ENCODE measurements around the gene DENND1B.

DNA sequence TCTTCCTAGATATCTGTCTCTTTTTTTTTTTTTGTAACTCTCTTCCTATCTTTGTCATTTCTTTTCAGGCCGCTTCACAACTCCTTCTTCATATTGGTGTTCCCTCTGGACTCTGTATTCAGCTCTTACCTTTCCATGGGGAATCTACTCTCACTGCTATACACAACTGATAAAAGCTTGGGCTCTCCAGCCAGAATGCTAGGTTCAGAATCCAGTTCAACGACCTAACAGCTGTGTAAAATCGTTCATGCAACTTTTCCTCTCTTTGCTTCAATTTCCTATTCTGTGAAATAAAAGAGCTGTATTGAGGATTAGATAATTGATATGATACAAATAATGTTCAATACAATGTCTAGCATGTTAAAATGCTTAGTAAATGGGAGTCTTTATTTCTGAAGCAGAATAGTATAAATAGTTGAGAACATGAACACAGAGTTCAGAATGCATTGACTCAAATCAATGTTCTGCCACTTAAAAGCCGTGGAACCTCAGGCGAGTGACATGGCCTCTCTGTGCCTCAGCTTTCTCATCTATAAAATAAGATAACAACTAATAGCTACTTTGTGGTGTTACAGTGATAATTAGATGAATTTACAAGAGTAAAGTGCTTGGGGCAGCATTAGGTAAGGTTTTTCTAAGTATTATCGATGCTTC, 88.5 kb downstream of the DENND1B start:
- TF ChIP-seq CTCF (IDR thresholded peaks at IDR 0.05; ENCODE audit: low read depth, low read length) = no peak
- TF ChIP-seq EZH2phosphoT487 (IDR thresholded peaks at IDR 0.05; ENCODE audit: low read depth) = no peak

Measured in OCI-LY3 (cell line).